Gastrocnemius medialis (tissue), 4 donors: ENCODE measurements around the gene GDE1.

Experiments
- POLR2A ChIP-seq, 2 donors: fragments of 450-650 bp; IDR thresholded peaks; one replicate each; pipeline ENCODE4 v1.6.1; 2017; ENCODE audit warnings: antibody characterized with exemption in 2 of 2, mild to moderate bottlenecking in 2 of 2, moderate library complexity in 2 of 2
- TF ChIP-seq, protein P1 (sequence below), 5 experiments: fragments of 450-650 bp in 3 of 5; fragments of 200-600 bp in 2 of 5; sonication (generic) in 2 of 5; IDR thresholded peaks in 4 of 5; conservative IDR thresholded peaks in 1 of 5; 1 replicate in 4 of 5; 2 replicates in 1 of 5; pipeline ENCODE4 v1.5.1; 2016 to 2019; ENCODE audit warnings: antibody characterized with exemption in 5 of 5, mild to moderate bottlenecking in 3 of 5, moderate library complexity in 3 of 5

DNA sequence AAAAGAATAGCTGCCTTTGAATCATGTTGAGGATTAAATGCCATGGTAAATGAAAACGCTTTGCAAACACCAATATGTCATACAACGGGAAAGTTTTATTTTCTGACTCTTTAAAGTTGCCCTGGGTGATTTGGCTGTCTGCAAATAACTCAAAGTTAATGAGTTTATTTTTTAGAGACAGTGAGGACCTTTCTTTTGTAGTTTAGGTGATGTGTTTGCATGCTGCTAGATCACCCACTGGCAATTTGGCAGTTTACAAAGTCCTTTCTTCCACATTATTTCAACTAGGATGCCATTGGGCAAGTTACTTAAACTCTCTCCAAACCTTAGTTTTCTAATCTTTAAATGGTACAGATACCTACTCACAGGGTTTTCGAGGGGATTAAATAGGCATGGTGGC is 37.8 kb downstream of the GDE1 start:
- TF ChIP-seq POLR2A (IDR thresholded peaks at IDR 0.05), result no peak
- TF ChIP-seq, protein P1, sequence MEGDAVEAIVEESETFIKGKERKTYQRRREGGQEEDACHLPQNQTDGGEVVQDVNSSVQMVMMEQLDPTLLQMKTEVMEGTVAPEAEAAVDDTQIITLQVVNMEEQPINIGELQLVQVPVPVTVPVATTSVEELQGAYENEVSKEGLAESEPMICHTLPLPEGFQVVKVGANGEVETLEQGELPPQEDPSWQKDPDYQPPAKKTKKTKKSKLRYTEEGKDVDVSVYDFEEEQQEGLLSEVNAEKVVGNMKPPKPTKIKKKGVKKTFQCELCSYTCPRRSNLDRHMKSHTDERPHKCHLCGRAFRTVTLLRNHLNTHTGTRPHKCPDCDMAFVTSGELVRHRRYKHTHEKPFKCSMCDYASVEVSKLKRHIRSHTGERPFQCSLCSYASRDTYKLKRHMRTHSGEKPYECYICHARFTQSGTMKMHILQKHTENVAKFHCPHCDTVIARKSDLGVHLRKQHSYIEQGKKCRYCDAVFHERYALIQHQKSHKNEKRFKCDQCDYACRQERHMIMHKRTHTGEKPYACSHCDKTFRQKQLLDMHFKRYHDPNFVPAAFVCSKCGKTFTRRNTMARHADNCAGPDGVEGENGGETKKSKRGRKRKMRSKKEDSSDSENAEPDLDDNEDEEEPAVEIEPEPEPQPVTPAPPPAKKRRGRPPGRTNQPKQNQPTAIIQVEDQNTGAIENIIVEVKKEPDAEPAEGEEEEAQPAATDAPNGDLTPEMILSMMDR (IDR thresholded peaks at IDR 0.05 in 4 of 5, conservative IDR thresholded peaks at IDR 0.05 in 1 of 5), result no peak
